NCI-H1105 (cell line): ENCODE data around the gene ABCB10.
A peak's percentile ranks its signal among the peaks of the same experiment; 100 is the strongest.
"Not testable (repeated sequence)": the region's sequence is repeated elsewhere in the genome, so short reads cannot be mapped to it uniquely, and the experiment has no call there.

Source experiments
- DNase-seq: peaks from one replicate; lab custom pipeline; 2025; lab: John Stamatoyannopoulos, UW

The ABCB10 gene

GRCh38 chr1:229558460-229559335 is at the start of gene ABCB10:
Gene ABCB10, minus strand, starts transcription at chr1:229558707. Its CDS starts 55 bp downstream, at chr1:229558652.
- DNase-seq, result peak; percentile 81

GRCh38 chr1:229607370-229607769 is 48.9 kb upstream of the ABCB10 start:
- no peak for DNase-seq

- no peak for DNase-seq
Observed at GRCh38 chr1:229603371-229604005, 45.0 kb upstream of the ABCB10 start.

- DNase-seq, result no peak
Observed at GRCh38 chr1:229600229-229600628, 41.7 kb upstream of the ABCB10 start.

- DNase-seq, result no peak
Observed at GRCh38 chr1:229599218-229599954, 40.9 kb upstream of the ABCB10 start.

- DNase-seq, result no peak
Observed at GRCh38 chr1:229597877-229598276, 39.4 kb upstream of the ABCB10 start.

- no peak for DNase-seq
Observed at GRCh38 chr1:229596925-229597699, 38.6 kb upstream of the ABCB10 start.

- not testable (repeated sequence) for DNase-seq
Observed at GRCh38 chr1:229595876-229596275, 37.4 kb upstream of the ABCB10 start.

GRCh38 chr1:229594227-229595008 is 35.9 kb upstream of the ABCB10 start:
- no peak for DNase-seq

- no peak for DNase-seq
Observed at GRCh38 chr1:229593800-229594199, 35.3 kb upstream of the ABCB10 start.

- DNase-seq, result no peak
Observed at GRCh38 chr1:229590119-229590518, 31.6 kb upstream of the ABCB10 start.

- no peak for DNase-seq
Observed at GRCh38 chr1:229585338-229585737, 26.8 kb upstream of the ABCB10 start.

- no peak for DNase-seq
Observed at GRCh38 chr1:229582715-229583114, 24.2 kb upstream of the ABCB10 start.

GRCh38 chr1:229582011-229582694 is 23.6 kb upstream of the ABCB10 start:
- no peak for DNase-seq

GRCh38 chr1:229581485-229581884 is 23.0 kb upstream of the ABCB10 start:
- no peak for DNase-seq

GRCh38 chr1:229579059-229579673 is 20.7 kb upstream of the ABCB10 start:
- DNase-seq, result peak; percentile 43

- no peak for DNase-seq
Observed at GRCh38 chr1:229578168-229579058, 19.9 kb upstream of the ABCB10 start.

GRCh38 chr1:229574679-229575442 is 16.4 kb upstream of the ABCB10 start:
- DNase-seq, result no peak
